HepG2 (cell line): ENCODE data around the gene COL4A6. TPM values are rescaled to one million over a fixed set of nuclear protein-coding genes. Genes with fewer than 3 reads are reported as not detected.

Experiments used
- ATAC-seq: fragments of 200-7000 bp; cut with Tn5 transposase; 3 replicates; pipeline ENCODE4 v1.9.1; 2020; ENCODE audit warnings: mild to moderate bottlenecking, moderate library complexity
- BruUV-seq: library from RNA; stranded (reverse); fragments of 400-500 nt; replicated peaks from 2 replicates; lab custom pipeline; 2021; lab: Mats Ljungman, UMichigan
- CTCF ChIA-PET: fragments of 300-600 bp; formaldehyde crosslinking; extraction: SDS; loops from one replicate; lab custom pipeline; 2021; ENCODE audit warnings: low total read pairs, inconsistent platforms, low intra/inter-chr PET ratio; lab: Yijun Ruan, JAX
- POLR2A ChIA-PET: fragments of 350-600 bp; sonication (Branson Sonifier 250); formaldehyde crosslinking; loops from one replicate; lab custom pipeline; 2020; ENCODE audit warnings: antibody characterized with exemption, inconsistent platforms; lab: Yijun Ruan, JAX
- DNase-seq: peaks from one replicate; pipeline ENCODE4 v3.0.0-alpha.2; 2015; ENCODE audit warnings: low spot score
- FAIRE-seq: peaks from 3 replicates; lab custom pipeline; 2011; peaks lifted over from hg19 to GRCh38; lab: Jason Lieb, UNC
- H2AFZ ChIP-seq: one replicate; pipeline ENCODE4 v1.6.1; 2011; ENCODE audit warnings: low read length, inconsistent platforms
- H3K27ac ChIP-seq: fragments of 300-600 bp; 3 replicates; pipeline ENCODE4 v1.8.0; 2011; ENCODE audit warnings: mixed run types, mild to moderate bottlenecking, mixed read lengths, low read length, inconsistent platforms; ENCODE audit not compliant: insufficient read depth; ENCODE audit errors: extremely low read length
- H3K27me3 ChIP-seq, 2 experiments: fragments of 200-600 bp in 1 of 2; 2 replicates in 1 of 2; 3 replicates in 1 of 2; pipeline versions ENCODE4 v1.6.0 to v1.8.0; 2011; ENCODE audit warnings: low read length in 2 of 2, mild to moderate bottlenecking in 2 of 2, moderate library complexity in 2 of 2, inconsistent platforms in 1 of 2; ENCODE audit not compliant: insufficient read depth in 2 of 2, control insufficient read depth in 1 of 2
- H3K36me3 ChIP-seq, 2 experiments: fragments of 200-600 bp in 1 of 2; replicated peaks in 1 of 2; 2 replicates in 1 of 2; 3 replicates in 1 of 2; pipeline versions ENCODE4 v1.5.1 to v1.8.0; 2011; ENCODE audit warnings: low read length in 2 of 2, inconsistent platforms in 1 of 2; ENCODE audit not compliant: insufficient read depth in 2 of 2, control insufficient read depth in 1 of 2
- H3K4me1 ChIP-seq: 2 replicates; pipeline ENCODE4 v1.5.1; 2012; ENCODE audit warnings: low read length, inconsistent platforms; ENCODE audit not compliant: insufficient read depth
- H3K4me2 ChIP-seq: 2 replicates; pipeline ENCODE4 v1.6.0; 2011; ENCODE audit warnings: low read depth, low read length, inconsistent platforms
- H3K4me3 ChIP-seq, 3 experiments: fragments of 200-600 bp in 1 of 3; sonication (generic), shearing (Covaris generic) in 1 of 3; replicated peaks in 1 of 3; 2 replicates each; pipeline ENCODE4 v1.5.1; 2011 to 2016; ENCODE audit warnings: low read length in 3 of 3, inconsistent platforms in 2 of 3, low read depth in 2 of 3, mild to moderate bottlenecking in 2 of 3, control low read depth in 1 of 3, mixed read lengths in 1 of 3; ENCODE audit not compliant: insufficient read depth in 1 of 3
- H3K79me2 ChIP-seq: one replicate; pipeline ENCODE4 v1.6.1; 2011; ENCODE audit warnings: low read length, inconsistent platforms; ENCODE audit not compliant: insufficient read depth
- H3K9ac ChIP-seq: 2 replicates; pipeline ENCODE4 v1.6.0; 2011; ENCODE audit warnings: mild to moderate bottlenecking, low read depth, low read length, inconsistent platforms; ENCODE audit not compliant: insufficient read depth
- H3K9me3 ChIP-seq: 2 replicates; pipeline ENCODE4 v1.5.1; 2012; ENCODE audit warnings: mild to moderate bottlenecking, low read length
- H4K20me1 ChIP-seq: 2 replicates; pipeline ENCODE4 v1.6.0; 2011; ENCODE audit warnings: inconsistent platforms, mild to moderate bottlenecking, low read length, moderate library complexity; ENCODE audit not compliant: insufficient read depth
- ATM ChIP-seq: fragments of 450-650 bp; IDR thresholded peaks from 2 replicates; pipeline ENCODE4 v1.7.1; 2017; ENCODE audit warnings: mild to moderate bottlenecking, borderline replicate concordance
- GATA4 ChIP-seq: sonication (generic); IDR thresholded peaks from 2 replicates; pipeline ENCODE4 v1.6.1; 2016; ENCODE audit warnings: antibody characterized with exemption, low read depth, borderline replicate concordance
- GTF3A ChIP-seq: sonication (generic); formaldehyde crosslinking; conservative IDR thresholded peaks from 2 replicates; pipeline ENCODE4 v1.4.0; 2020; ENCODE audit warnings: mild to moderate bottlenecking, missing genetic modification reagents
- JUN ChIP-seq: sonication (generic); formaldehyde crosslinking; IDR thresholded peaks from 2 replicates; pipeline ENCODE4 v1.4.0; 2020; ENCODE audit warnings: mild to moderate bottlenecking, missing genetic modification reagents
- KMT2A ChIP-seq: sonication (generic); formaldehyde crosslinking; IDR thresholded peaks from 2 replicates; pipeline ENCODE4 v1.4.0; 2020; ENCODE audit warnings: missing genetic modification reagents
- NBN ChIP-seq: fragments of 450-650 bp; conservative IDR thresholded peaks from 2 replicates; pipeline ENCODE4 v1.6.1; 2017
- NCOA1 ChIP-seq: sonication (generic); formaldehyde crosslinking; IDR thresholded peaks from 2 replicates; pipeline ENCODE4 v1.9.0; 2021; ENCODE audit warnings: missing genetic modification reagents
- RFXANK ChIP-seq: IDR thresholded peaks from 2 replicates; pipeline ENCODE4 v1.6.1; 2016
- STAG1 ChIP-seq: sonication (generic); formaldehyde crosslinking; IDR thresholded peaks from 2 replicates; pipeline ENCODE4 v1.4.0; 2020; ENCODE audit warnings: missing genetic modification reagents
- ZFP37 ChIP-seq: sonication (generic); formaldehyde crosslinking; IDR thresholded peaks from 2 replicates; pipeline ENCODE4 v1.4.0; 2020; ENCODE audit warnings: missing genetic modification reagents, borderline replicate concordance
- ZNF589 ChIP-seq: sonication (generic); formaldehyde crosslinking; conservative IDR thresholded peaks from 2 replicates; pipeline ENCODE4 v1.8.0; 2022; ENCODE audit warnings: mild to moderate bottlenecking, moderate library complexity, missing genetic modification reagents
- ZNF670 ChIP-seq: sonication (generic); formaldehyde crosslinking; IDR thresholded peaks from 2 replicates; pipeline ENCODE4 v1.8.0; 2022; ENCODE audit warnings: mild to moderate bottlenecking, missing genetic modification reagents, borderline replicate concordance
- ZSCAN12 ChIP-seq: sonication (generic); formaldehyde crosslinking; IDR thresholded peaks from 2 replicates; pipeline ENCODE4 v1.9.0; 2021; ENCODE audit warnings: mild to moderate bottlenecking, missing genetic modification reagents
- WGBS: methylation state at CpG from one replicate; pipeline ENCODE4 v1.1.6; 2017; ENCODE audit warnings: low lambda C conversion rate; 5-methylcytosine and 5-hydroxymethylcytosine counted together
- in situ Hi-C: cut with HindIII; loops from 2 replicates; pipeline ENCODE4 v1.10.0; 2017; ENCODE audit warnings: low pct_unique_long_range_greater_than_20kb; ENCODE audit not compliant: extremely low pct_ligation_motif_present
- intact Hi-C: fragments of 100-400 bp; cut with micrococcal nuclease; formaldehyde crosslinking; loops from one replicate; pipeline ENCODE4 v1.10.0; 2022; ENCODE audit not compliant: unreplicated experiment
- polyA plus RNA-seq, 8 experiments: library from polyadenylated mRNA; depleted of rRNA in 3 of 8; stranded (reverse) in 7 of 8; unstranded in 1 of 8; fragments of >200 nt; fragmentation: Illumina TruSeq in 4 of 8; extraction: Trizol in 4 of 8; gene quantifications; 2 replicates each; pipeline versions ENCODE4 v1.2.1 to v1.2.3, GENCODE V29; 2011 to 2016; ENCODE audit warnings: low read depth in 4 of 8, missing spikeins in 1 of 8, mixed read lengths in 1 of 8; ENCODE audit not compliant: insufficient read depth in 1 of 8
- total RNA-seq, 5 experiments: library from RNA; depleted of rRNA; stranded (reverse); fragments of >200 nt; fragmentation: Illumina TruSeq; extraction: Trizol; gene quantifications; 2 replicates each; pipeline ENCODE4 v1.2.3, GENCODE V29; 2016; ENCODE audit warnings: low read depth in 1 of 5
- TF ChIP-seq, protein P1 (sequence below): sonication (generic); IDR thresholded peaks from 2 replicates; pipeline ENCODE4 v1.6.1; 2016; ENCODE audit warnings: low read depth, borderline replicate concordance
- TF ChIP-seq, protein P2 (sequence below): sonication (generic); formaldehyde crosslinking; IDR thresholded peaks from 2 replicates; pipeline ENCODE4 v1.9.0; 2022; ENCODE audit warnings: missing genetic modification reagents, mild to moderate bottlenecking, borderline replicate concordance
- TF ChIP-seq, protein P3 (sequence below): sonication (generic); formaldehyde crosslinking; IDR thresholded peaks from 2 replicates; pipeline ENCODE4 v1.9.0; 2021; ENCODE audit warnings: missing genetic modification reagents, mild to moderate bottlenecking, borderline replicate concordance

Gene COL4A6
- total and polyA plus RNA-seq, 2 of the 13 experiments (the other 11 are each of a cell fraction or from before 2014, with no cell fraction given), result 4.5 to 8.2 TPM

DNA sequence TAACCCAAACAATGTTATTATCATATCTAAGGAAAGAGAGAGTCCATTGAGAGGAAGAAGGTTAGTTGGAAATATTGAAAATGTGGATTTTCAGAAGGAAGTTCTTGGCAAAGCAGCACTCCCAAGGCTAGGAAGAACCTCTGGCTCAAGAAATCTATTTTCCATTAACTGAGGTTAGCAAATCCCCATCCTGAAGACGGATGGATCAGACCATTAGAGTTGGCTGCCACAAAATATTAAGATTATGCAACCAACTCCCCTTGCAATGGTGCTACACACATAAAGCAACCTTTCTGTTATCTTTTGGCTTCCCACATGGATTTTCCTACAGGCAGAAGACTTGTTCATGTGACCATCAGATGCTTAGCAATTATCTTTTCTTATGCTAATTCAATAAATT, 96.3 kb downstream of the COL4A6 start:
- ChIA-PET POLR2A (no interaction called here), CTCF (no interaction called here)
- no peaks in the 10 kb centered on the region for H3K79me2 ChIP-seq
- intact Hi-C loops (no loop called here), in situ Hi-C loops (no loop called here)
- no peaks in the 10 kb centered on the region for H4K20me1 ChIP-seq
- no peaks in the 10 kb centered on the region for H3K9me3 ChIP-seq
- no peak overlapping the region for H3K4me3 ChIP-seq
- FAIRE-seq (no peak), ATAC-seq (no peak), DNase-seq (no peak)
- TF ChIP-seq ATM (no peak), ZSCAN12 (no peak), GATA4 (no peak), NBN (no peak), STAG1 (CRISPR knock-in tag) (no peak), JUN (CRISPR knock-in tag) (no peak), ZNF670 (CRISPR knock-in tag) (no peak), KMT2A (CRISPR knock-in tag) (no peak), ZFP37 (no peak)
- TF ChIP-seq, protein P1, sequence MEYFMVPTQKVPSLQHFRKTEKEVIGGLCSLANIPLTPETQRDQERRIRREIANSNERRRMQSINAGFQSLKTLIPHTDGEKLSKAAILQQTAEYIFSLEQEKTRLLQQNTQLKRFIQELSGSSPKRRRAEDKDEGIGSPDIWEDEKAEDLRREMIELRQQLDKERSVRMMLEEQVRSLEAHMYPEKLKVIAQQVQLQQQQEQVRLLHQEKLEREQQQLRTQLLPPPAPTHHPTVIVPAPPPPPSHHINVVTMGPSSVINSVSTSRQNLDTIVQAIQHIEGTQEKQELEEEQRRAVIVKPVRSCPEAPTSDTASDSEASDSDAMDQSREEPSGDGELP, result no peak
- H3K27me3 ChIP-seq, result no peaks in the 10 kb centered on the region
- no peak overlapping the region for H3K4me2 ChIP-seq
- no peaks in the 10 kb centered on the region for H3K36me3 ChIP-seq
- H3K4me1 ChIP-seq, result no peaks in the 10 kb centered on the region
- no peak overlapping the region for H3K27ac ChIP-seq
- no peak overlapping the region for H2AFZ ChIP-seq
- BruUV-seq, result no TSS peak
- no CpG with 5 or more reads among the region's 1 CpG for WGBS
- no peak overlapping the region for H3K9ac ChIP-seq

DNA sequence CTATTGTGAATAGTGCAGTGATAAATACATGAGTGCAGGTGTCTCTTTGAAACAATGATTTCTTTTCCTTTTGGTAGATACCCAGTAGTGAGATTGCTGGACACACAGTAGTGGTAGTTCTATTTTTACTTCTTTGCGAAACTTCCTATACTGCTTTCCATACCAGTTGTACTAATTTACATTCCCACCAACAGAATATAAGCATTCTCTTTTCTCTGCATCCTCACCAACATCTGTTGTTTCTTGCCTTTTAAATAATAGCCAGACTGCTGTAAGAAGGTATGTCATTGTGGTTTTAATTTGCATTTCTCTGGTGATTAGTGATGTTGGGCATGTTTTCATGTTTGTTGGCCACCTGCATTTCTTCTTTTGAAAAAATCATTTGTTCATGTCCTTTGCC, 105.9 kb downstream of the COL4A6 start:
- Histone ChIP-seq H3K36me3 (no peaks in the 10 kb centered on the region), H2AFZ (no peak overlapping the region), H3K4me1 (peaks cover 14% of the 10 kb centered on the region), H3K9ac (no peak overlapping the region), H3K27ac (no peak overlapping the region), H3K9me3 (no peaks in the 10 kb centered on the region), H3K27me3 (no peaks in the 10 kb centered on the region), H4K20me1 (no peaks in the 10 kb centered on the region), H3K4me3 (no peak overlapping the region), H3K79me2 (no peaks in the 10 kb centered on the region), H3K4me2 (no peak overlapping the region)
- DNase-seq (no peak), FAIRE-seq (no peak), ATAC-seq (no peak)
- ChIA-PET POLR2A (no interaction called here), CTCF (no interaction called here)
- TF ChIP-seq, protein P2, sequence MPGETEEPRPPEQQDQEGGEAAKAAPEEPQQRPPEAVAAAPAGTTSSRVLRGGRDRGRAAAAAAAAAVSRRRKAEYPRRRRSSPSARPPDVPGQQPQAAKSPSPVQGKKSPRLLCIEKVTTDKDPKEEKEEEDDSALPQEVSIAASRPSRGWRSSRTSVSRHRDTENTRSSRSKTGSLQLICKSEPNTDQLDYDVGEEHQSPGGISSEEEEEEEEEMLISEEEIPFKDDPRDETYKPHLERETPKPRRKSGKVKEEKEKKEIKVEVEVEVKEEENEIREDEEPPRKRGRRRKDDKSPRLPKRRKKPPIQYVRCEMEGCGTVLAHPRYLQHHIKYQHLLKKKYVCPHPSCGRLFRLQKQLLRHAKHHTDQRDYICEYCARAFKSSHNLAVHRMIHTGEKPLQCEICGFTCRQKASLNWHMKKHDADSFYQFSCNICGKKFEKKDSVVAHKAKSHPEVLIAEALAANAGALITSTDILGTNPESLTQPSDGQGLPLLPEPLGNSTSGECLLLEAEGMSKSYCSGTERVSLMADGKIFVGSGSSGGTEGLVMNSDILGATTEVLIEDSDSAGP (CRISPR knock-in tag), result no peak
- TF ChIP-seq GTF3A (CRISPR knock-in tag) (no peak), NCOA1 (no peak), ZNF589 (CRISPR knock-in tag) (no peak), RFXANK (CRISPR knock-in tag) (no peak)
- TF ChIP-seq, protein P3, sequence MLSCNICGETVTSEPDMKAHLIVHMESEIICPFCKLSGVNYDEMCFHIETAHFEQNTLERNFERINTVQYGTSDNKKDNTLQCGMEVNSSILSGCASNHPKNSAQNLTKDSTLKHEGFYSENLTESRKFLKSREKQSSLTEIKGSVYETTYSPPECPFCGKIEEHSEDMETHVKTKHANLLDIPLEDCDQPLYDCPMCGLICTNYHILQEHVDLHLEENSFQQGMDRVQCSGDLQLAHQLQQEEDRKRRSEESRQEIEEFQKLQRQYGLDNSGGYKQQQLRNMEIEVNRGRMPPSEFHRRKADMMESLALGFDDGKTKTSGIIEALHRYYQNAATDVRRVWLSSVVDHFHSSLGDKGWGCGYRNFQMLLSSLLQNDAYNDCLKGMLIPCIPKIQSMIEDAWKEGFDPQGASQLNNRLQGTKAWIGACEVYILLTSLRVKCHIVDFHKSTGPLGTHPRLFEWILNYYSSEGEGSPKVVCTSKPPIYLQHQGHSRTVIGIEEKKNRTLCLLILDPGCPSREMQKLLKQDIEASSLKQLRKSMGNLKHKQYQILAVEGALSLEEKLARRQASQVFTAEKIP, result no peak
- BruUV-seq, result no TSS peak
- 81% methylated on average over 1 of the region's 1 CpG for WGBS
- intact Hi-C loops (no loop called here), in situ Hi-C loops (no loop called here)
